HFF-Myc (cell line): ENCODE results near the gene SIGLEC6.
"Not testable (repeated sequence)": the region's sequence is repeated elsewhere in the genome, so short reads cannot be mapped to it uniquely, and the experiment has no call there.

ENCODE experiments used
- DNase-seq: peaks from one replicate; pipeline ENCODE4 v3.0.0-alpha.2; 2011; ENCODE audit warnings: low read depth; ENCODE audit errors: extremely low read depth
- H3K4me3 ChIP-seq: replicated peaks from 2 replicates; pipeline ENCODE4 v1.5.1; 2011; ENCODE audit warnings: low read depth, mild to moderate bottlenecking, control low read depth, low read length
- TF ChIP-seq, protein P1 (sequence below): IDR thresholded peaks from 2 replicates; pipeline ENCODE4 v1.5.1; 2012; ENCODE audit warnings: mild to moderate bottlenecking, low read depth, low read length, control low read depth; ENCODE audit errors: missing control alignments

SIGLEC6 gene

DNA sequence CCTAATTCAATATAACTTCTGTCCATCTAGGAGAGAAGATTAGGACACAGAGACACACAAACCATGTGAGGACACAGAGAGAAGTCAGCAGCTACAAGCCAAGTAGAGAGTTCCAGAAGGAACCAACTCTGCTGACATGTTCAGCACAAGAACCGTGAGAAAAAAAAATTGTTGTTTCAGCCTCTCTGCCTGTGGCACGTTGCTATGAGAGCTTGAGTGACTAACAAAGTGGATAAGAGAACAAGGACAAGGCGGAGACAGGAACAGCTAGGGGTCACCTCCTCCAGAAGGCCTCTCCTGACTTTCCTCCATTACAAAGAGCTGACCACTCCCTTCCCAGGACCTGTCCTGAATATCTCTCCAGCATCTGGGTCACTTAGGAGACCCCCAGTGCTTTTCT, 24.3 kb downstream of the SIGLEC6 start:
- TF ChIP-seq, protein P1, sequence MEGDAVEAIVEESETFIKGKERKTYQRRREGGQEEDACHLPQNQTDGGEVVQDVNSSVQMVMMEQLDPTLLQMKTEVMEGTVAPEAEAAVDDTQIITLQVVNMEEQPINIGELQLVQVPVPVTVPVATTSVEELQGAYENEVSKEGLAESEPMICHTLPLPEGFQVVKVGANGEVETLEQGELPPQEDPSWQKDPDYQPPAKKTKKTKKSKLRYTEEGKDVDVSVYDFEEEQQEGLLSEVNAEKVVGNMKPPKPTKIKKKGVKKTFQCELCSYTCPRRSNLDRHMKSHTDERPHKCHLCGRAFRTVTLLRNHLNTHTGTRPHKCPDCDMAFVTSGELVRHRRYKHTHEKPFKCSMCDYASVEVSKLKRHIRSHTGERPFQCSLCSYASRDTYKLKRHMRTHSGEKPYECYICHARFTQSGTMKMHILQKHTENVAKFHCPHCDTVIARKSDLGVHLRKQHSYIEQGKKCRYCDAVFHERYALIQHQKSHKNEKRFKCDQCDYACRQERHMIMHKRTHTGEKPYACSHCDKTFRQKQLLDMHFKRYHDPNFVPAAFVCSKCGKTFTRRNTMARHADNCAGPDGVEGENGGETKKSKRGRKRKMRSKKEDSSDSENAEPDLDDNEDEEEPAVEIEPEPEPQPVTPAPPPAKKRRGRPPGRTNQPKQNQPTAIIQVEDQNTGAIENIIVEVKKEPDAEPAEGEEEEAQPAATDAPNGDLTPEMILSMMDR: no peak
- no peak overlapping the region for H3K4me3 ChIP-seq
- DNase-seq: no peak

DNA sequence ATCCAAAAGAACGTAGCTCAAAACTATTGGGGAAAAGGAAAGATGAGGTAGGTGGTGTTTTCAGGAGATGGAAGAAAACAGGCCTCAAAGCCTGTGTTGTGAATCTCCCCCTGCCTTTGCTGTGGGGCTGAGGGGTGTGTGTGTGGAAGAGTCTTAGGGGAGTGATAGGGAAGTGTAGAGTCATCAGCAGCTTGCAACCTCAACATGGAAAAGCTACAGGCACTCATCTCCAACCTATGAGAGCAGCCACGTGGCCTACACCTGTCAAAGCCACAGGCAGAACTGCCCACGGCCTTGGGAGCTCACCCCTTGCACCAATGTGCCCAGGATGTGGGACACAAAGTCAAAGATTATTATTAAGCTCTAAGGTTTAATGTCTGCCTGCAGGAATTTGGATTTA, 25.6 kb downstream of the SIGLEC6 start:
- no peak overlapping the region for H3K4me3 ChIP-seq
- no peak for DNase-seq

DNA sequence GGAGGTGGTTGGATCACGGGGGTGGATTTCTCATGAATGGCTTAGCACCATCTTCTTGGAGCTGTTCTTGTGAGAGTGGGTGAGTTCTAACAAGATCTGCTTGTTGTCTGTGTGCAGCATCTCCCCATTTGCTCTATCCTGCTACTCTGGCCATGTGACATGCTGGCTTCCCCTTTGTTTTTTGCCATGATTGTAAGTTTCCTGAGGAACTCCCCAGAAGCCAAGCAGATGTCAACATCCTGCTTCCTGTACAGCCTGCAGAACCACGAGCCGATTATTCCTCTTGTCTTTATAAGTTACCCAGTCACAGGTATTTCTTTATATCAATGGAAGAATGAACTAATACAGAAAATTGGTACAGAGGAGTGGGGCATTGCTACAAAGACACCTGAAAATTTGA, 27.6 kb downstream of the SIGLEC6 start:
- TF ChIP-seq, protein P1: no peak
- no peak overlapping the region for H3K4me3 ChIP-seq
- DNase-seq: no peak

More for the DNA sequence above, 25.6 kb downstream of the SIGLEC6 start:
- TF ChIP-seq, protein P1: no peak

DNA sequence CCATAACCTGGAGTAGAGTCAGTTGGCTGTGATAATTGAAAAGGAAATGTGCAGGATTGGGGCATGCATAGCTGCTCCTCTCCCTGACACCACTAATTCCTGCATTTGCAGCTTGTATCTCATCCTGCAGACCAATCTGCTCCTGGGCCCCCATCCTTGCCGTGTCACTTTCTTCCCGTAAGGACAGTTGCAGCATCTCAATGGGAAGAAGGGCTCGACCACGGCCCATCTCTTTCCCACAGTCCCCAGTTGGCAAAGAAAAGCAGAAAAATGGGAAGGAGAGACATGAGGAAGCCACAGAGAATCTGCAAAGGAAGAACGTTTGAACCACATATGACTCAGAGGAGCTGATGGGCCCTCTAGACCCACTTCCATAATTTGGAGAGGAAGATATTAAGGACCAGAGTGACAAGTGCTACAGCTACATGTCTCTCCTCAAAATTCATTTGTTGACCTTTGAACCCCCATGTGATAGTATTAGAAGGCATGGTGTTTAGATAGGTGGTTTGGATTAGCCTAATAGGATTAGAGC, 28.1 kb downstream of the SIGLEC6 start:
- TF ChIP-seq, protein P1: no peak
- DNase-seq: no peak
- no peak overlapping the region for H3K4me3 ChIP-seq

DNA sequence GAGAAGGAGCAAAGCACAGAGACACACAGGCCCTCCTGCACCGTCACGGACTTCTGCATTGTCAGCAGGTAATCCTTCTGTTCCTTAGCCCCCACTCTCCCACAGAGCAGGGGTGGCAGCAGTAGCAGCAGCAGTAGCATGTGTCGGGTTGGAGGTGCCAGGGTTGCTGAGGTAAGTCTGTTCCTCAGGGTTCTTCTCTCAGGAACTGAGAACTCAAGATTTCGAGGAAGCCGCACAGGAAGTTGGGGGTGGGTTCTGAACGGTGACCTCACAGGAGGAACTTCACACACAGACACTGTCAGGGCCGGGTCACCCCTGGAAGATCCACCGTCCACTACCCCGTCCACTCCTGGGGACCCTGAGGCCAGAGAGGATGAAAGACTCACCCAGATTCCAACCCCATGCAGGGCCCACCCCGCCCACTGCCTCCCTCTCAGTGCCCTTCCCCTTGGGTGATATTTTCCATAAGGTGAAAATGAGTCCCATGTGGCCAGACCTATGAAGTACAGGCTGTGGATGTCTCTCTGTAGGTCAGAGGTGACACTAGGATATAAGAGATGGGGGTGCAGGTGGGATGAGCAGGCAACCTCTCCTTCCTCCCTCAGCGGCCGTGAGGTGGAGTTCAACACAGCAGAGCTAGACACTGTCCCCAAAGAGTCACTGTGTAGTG, 29.7 kb downstream of the SIGLEC6 start, which contains the start of gene SIGLEC12:
TSS of gene SIGLEC12 (minus strand) at position 207 of the 670 bp plus-strand sequence. CDS start at position 140, 67 bp downstream.
- TF ChIP-seq, protein P1: no peak
- H3K4me3 ChIP-seq: no peak within 1 kb of the TSS
- no peak for DNase-seq

DNA sequence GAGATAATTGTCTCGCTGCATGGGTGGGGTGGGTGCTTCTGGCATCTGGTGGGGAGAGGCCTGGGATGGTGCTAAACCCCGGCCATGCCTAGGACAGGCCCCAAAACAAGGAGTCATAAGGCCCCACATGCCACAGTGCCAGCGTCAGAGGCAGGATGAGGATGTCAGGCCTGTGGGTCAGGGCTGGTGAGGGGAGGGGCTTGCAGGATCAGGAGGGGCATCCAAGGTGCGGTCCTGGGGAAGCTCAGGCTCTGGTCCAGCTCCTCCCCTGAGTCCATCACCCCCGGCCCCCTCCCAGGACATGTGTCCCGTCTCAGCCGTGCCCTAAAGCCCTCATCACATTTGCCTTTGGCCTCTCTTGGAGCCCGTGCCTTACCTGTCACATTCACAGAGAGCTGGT, 30.5 kb downstream of the SIGLEC6 start:
- not testable (repeated sequence) for DNase-seq, H3K4me3 ChIP-seq

DNA sequence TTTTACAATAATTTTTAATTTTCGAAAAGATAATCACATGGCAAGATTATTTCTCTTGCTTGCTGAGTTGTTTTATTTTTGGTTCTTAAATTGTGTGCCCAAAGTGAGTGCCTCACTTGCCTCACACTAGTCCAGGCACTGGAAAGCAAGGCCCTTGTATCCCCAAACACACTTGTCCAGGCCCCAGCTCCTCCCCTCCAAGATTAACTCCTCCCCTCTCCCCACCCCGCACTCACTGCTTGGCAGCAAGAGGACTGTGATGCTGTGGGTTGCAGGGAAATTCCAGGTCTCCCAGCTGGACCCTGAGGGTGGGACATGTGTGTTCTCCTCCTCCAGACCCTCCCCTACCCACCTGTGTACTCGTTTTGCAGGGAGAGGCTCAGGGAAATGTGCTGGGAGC, 33.8 kb downstream of the SIGLEC6 start:
- no peak for DNase-seq
- TF ChIP-seq, protein P1: no peak

More for the DNA sequence above, 33.8 kb downstream of the SIGLEC6 start:
- no peak overlapping the region for H3K4me3 ChIP-seq
